GM12873 (cell line): ENCODE measurements around the gene TUG1.

Experiments
- TF ChIP-seq, protein P1 (sequence below): IDR thresholded peaks from 2 replicates; pipeline ENCODE4 v1.5.1; 2012; ENCODE audit warnings: low read depth, mild to moderate bottlenecking, moderate library complexity, low read length, control low read depth; ENCODE audit not compliant: insufficient read depth; ENCODE audit errors: missing control alignments

TUG1 gene

DNA sequence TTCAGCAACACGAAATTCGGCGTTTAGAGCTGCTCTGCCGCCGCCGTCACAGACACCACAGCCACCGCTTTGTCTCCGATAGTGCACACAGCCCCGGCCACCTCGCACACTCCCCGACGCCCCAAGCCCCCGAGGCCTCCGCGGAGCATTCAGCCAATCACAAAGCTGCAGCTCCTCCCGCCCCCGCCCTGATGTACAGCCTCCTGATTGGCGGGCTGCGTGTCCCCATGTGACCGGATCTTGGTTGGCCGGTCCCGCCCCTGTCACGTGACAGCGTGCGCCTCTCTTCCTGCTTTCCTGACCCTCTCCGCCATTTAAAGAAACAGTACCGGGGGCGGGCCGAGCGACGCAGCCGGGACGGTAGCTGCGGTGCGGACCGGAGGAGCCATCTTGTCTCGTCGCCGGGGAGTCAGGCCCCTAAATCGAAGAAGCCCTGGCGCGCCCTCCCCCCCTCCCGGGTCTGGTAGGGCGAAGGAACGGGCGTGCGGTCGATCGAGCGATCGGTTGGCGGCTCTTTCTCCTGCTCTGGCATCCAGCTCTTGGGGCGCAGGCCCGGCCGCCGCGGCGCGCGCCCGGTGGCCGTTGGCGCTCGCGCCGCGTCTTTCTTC, at the start of gene TUG1:
Gene TUG1, plus strand, starts transcription at position 342 of the 608 bp plus-strand sequence.
- TF ChIP-seq, protein P1, sequence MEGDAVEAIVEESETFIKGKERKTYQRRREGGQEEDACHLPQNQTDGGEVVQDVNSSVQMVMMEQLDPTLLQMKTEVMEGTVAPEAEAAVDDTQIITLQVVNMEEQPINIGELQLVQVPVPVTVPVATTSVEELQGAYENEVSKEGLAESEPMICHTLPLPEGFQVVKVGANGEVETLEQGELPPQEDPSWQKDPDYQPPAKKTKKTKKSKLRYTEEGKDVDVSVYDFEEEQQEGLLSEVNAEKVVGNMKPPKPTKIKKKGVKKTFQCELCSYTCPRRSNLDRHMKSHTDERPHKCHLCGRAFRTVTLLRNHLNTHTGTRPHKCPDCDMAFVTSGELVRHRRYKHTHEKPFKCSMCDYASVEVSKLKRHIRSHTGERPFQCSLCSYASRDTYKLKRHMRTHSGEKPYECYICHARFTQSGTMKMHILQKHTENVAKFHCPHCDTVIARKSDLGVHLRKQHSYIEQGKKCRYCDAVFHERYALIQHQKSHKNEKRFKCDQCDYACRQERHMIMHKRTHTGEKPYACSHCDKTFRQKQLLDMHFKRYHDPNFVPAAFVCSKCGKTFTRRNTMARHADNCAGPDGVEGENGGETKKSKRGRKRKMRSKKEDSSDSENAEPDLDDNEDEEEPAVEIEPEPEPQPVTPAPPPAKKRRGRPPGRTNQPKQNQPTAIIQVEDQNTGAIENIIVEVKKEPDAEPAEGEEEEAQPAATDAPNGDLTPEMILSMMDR = no peak

DNA sequence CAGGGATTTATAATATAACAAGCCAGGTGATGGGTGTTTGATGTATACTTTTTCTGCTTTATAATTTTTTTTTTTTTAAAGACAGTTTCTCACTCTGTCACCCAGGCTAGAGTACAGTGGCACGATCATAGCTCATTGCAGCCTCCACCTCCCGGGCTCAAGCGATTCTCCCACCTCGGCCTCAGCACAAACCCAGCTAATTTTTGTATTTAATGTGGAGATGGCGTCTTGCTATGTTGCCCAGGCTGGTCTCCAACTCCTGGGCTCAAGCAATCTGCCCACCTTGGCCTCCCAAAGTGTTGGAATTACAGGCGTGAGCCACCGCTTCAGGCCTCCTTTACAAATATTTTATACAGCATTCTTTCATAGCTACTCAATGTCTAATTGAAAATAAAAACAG, 49.1 kb upstream of the TUG1 start:
- TF ChIP-seq, protein P1 = no peak

DNA sequence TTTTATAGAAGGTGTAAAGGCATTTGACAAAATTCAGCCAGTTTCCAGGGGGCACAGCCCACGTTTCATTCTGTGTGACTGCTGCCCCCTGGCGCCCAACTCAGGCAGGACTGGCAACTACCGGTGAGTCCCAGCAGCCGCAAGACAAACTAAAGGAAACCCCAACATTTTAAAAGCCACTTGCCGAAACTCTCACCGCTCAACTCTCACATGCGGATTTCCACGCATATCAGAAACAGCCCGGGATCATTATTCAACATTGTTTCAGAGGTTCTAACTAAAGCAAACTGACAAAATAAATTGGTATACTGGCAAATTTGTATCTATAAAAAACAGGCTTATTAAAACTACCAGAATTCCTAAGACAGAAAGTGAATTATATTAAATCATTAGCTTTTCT, 48.7 kb upstream of the TUG1 start:
- TF ChIP-seq, protein P1 = peak; percentile 84

DNA sequence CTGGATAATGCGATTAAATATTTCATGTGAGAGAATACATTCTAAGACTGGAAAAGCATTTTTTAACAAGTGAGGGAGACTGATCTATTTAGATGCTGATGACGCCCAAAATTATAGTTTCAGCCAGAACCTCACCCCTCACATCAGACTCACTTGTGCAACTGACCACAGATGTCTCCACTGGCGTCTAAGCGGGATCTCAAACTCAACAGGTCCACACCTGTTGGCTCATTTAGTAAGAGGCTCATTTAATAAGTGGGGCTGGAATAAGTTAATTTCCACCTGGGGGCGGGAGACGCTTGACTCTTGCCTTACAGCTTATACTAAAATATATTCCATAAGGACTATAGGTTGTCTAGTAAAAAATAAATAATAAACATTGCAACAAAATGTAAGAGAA, 48.0 kb upstream of the TUG1 start:
- TF ChIP-seq, protein P1 = no peak

DNA sequence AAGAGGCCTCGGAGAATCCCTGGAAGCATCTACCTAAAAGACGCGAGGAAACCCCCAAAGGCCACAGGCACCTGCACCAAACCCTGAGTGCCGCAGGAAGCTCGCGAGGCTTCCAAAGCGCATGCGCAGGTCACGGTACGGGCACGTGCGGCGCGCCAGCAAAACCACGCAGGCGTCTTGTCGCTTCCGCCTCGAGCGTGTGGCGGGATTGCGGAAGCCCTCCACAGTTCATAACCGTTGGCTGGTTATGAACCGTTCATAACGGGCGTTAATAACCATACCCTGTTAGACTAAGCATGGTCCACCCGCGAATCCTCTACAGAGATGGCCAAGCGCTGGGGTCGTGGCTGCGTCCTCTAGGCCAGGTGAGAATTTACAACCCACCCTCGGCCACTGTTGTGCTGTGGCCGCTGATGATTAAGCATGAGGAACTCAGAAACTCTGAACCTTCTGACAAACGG, 46.9 kb upstream of the TUG1 start:
- TF ChIP-seq, protein P1 = no peak

DNA sequence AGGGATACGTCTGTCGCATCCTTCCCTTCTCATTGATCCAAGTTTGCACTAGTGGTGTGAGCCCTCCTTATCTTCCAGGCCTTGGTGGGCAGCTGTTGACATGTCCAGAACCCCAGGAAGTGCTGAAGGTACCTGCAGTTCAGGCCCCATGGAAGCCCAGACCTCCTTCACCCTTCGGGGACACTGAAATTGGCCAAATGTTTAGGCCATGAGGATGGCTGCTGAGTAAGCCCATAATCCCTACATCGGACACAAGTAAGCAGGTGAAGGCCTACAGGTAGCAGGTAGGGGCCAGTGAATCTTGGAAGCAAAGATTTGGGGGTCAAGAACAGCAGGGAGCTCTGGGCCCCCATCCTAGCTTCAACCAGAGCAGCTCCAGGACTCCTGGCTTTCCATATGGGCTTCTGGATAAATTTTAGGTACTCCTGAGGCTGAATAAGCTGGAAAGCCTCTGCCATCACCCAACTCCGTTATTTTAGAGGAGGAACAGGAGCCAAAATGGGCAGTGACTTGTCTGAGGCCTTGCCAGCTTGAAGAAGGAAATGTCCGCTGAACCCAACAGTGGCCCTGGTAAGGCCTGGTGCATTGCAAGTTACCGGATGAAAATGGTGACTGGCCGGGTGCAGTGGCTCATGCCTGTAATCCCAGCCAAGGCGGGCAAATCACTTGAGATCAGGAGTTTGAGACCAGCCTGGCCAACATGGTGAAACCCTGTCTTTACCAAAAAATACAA, 45.7 kb upstream of the TUG1 start:
- TF ChIP-seq, protein P1 = no peak

DNA sequence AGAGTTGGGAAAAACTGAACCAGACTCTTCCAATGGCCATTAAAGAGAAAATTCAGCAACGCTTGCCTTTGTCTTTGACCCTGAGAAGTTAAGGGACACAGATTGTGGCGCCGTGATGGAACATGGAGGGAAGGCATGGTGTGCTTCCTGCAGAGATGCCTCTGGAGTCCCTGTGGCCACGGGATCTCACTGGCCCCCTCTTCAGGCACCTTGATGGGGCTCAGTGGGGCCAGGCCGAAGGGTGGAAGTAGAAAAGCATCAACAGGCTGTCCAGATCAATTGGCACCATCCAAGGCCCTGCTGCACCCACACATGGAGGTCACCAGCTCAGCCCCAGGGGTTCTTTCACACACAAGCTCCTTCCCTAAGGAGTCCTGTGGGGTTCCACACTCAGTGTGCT, 43.4 kb upstream of the TUG1 start:
- TF ChIP-seq, protein P1 = no peak
